SK-N-SH (cell line): ENCODE data around the gene C12orf57. TPM values are rescaled to one million over a fixed set of nuclear protein-coding genes. Genes with fewer than 3 reads are reported as not detected.

ENCODE experiments used
- CTCF ChIA-PET: fragments of 300-600, 350-600 bp; formaldehyde crosslinking; extraction: SDS; loops from one replicate; lab custom pipeline; 2021; lab: Yijun Ruan, JAX
- POLR2A ChIA-PET: fragments of 350-600 bp; sonication (Branson Sonifier 250); formaldehyde crosslinking; extraction: SDS; loops from one replicate; lab custom pipeline; 2020; ENCODE audit warnings: antibody characterized with exemption, inconsistent platforms; lab: Yijun Ruan, JAX
- DNase-seq: peaks from one replicate; pipeline ENCODE4 v3.0.0; 2012
- H2AFZ ChIP-seq: fragments of 200-600 bp; sonication (generic); 2 replicates; pipeline ENCODE4 v1.8.1; 2016; ENCODE audit warnings: antibody characterized with exemption, mild to moderate bottlenecking, low read depth
- H3F3A ChIP-seq: fragments of 200-600 bp; sonication (generic); replicated peaks from 2 replicates; pipeline ENCODE3; 2016; ENCODE audit warnings: antibody characterized with exemption, mild to moderate bottlenecking; ENCODE audit not compliant: insufficient read depth
- H3K27ac ChIP-seq, 2 experiments: fragments of 200-500 bp in 1 of 2; fragments of 200-600 bp in 1 of 2; sonication (Bioruptor generic) in 1 of 2; sonication (generic), shearing (Covaris generic) in 1 of 2; 2 replicates each; pipeline versions ENCODE4 v1.5.1 to v1.6.1; 2014 to 2016; ENCODE audit warnings: low read depth in 2 of 2, inconsistent platforms in 1 of 2, low read length in 1 of 2, mild to moderate bottlenecking in 1 of 2, mixed read lengths in 1 of 2
- H3K27me3 ChIP-seq: fragments of 200-600 bp; sonication (generic), shearing (Covaris generic); 2 replicates; pipeline ENCODE4 v1.6.1; 2016; ENCODE audit warnings: mixed run types; ENCODE audit not compliant: insufficient read depth
- H3K36me3 ChIP-seq, 2 experiments: fragments of 200-500 bp in 1 of 2; fragments of 200-600 bp in 1 of 2; sonication (Bioruptor generic) in 1 of 2; sonication (generic) in 1 of 2; replicated peaks in 1 of 2; 2 replicates each; pipeline versions ENCODE3 to v1.5.1; 2014 to 2016; ENCODE audit warnings: low read length in 1 of 2, mild to moderate bottlenecking in 1 of 2; ENCODE audit not compliant: insufficient read depth in 2 of 2, control insufficient read depth in 1 of 2
- H3K4me1 ChIP-seq, 2 experiments: fragments of 200-500 bp in 1 of 2; fragments of 200-600 bp in 1 of 2; sonication (Bioruptor generic) in 1 of 2; sonication (generic), shearing (Covaris generic) in 1 of 2; 2 replicates each; pipeline versions ENCODE4 v1.5.1 to v1.6.1; 2014 to 2016; ENCODE audit warnings: low read depth in 1 of 2, low read length in 1 of 2, mixed run types in 1 of 2; ENCODE audit not compliant: insufficient read depth in 2 of 2, control insufficient read depth in 1 of 2
- H3K4me2 ChIP-seq: fragments of 200-600 bp; sonication (generic), shearing (Covaris generic); 2 replicates; pipeline ENCODE4 v1.6.1; 2017; ENCODE audit warnings: mixed run types
- H3K4me3 ChIP-seq, 2 experiments: fragments of 200-500 bp in 1 of 2; fragments of 200-600 bp in 1 of 2; sonication (Bioruptor generic) in 1 of 2; sonication (generic), shearing (Covaris generic) in 1 of 2; 2 replicates each; pipeline versions ENCODE4 v1.5.1 to v1.8.1; 2014 to 2016; ENCODE audit warnings: low read depth in 2 of 2, inconsistent platforms in 1 of 2, low read length in 1 of 2, mild to moderate bottlenecking in 1 of 2, mixed read lengths in 1 of 2, moderate library complexity in 1 of 2
- H3K79me2 ChIP-seq: fragments of 200-600 bp; sonication (generic); 2 replicates; pipeline ENCODE4 v1.8.1; 2017; ENCODE audit warnings: mild to moderate bottlenecking; ENCODE audit not compliant: insufficient read depth
- H3K9ac ChIP-seq: fragments of 200-600 bp; sonication (generic); 2 replicates; pipeline ENCODE4 v1.6.1; 2017; ENCODE audit warnings: mixed run types
- H3K9me2 ChIP-seq: fragments of 200-600 bp; sonication (generic); 2 replicates; pipeline ENCODE4 v1.6.1; 2017; ENCODE audit warnings: mixed run types
- H3K9me3 ChIP-seq: fragments of 200-600 bp; sonication (generic); 2 replicates; pipeline ENCODE4 v1.6.1; 2017; ENCODE audit warnings: mixed run types, mild to moderate bottlenecking, moderate library complexity
- H4K20me1 ChIP-seq: fragments of 200-600 bp; sonication (generic); 2 replicates; pipeline ENCODE4 v1.6.1; 2017; ENCODE audit warnings: mild to moderate bottlenecking, mixed run types; ENCODE audit not compliant: insufficient read depth
- CTCF ChIP-seq: fragments of 200-600 bp; sonication (generic); IDR thresholded peaks from 2 replicates; pipeline ENCODE4 v1.6.1; 2017; ENCODE audit warnings: antibody characterized with exemption, mild to moderate bottlenecking, moderate library complexity
- ELF1 ChIP-seq: IDR thresholded peaks from 2 replicates; pipeline ENCODE4 v1.4.0; 2012
- EZH2phosphoT487 ChIP-seq: fragments of 200-600 bp; sonication (generic); IDR thresholded peaks from 2 replicates; pipeline ENCODE4 v1.6.1; 2017; ENCODE audit warnings: low read depth, mixed run types, mild to moderate bottlenecking, antibody characterized with exemption, moderate library complexity, borderline replicate concordance
- FOXM1 ChIP-seq: IDR thresholded peaks from 2 replicates; pipeline ENCODE4 v1.4.0; 2012; ENCODE audit warnings: low read depth, mild to moderate bottlenecking
- GABPA ChIP-seq: IDR thresholded peaks from 2 replicates; pipeline ENCODE4 v1.4.0; 2012; ENCODE audit warnings: low read depth, mild to moderate bottlenecking
- IRF3 ChIP-seq: fragments of 150-350 bp; IDR thresholded peaks from 2 replicates; pipeline ENCODE4 v1.6.1; 2016; ENCODE audit warnings: mild to moderate bottlenecking, low read depth, low read length
- MAX ChIP-seq: IDR thresholded peaks from 2 replicates; pipeline ENCODE4 v1.4.0; 2012; ENCODE audit warnings: low read depth
- MEF2A ChIP-seq: IDR thresholded peaks from 2 replicates; pipeline ENCODE4 v1.4.0; 2012; ENCODE audit warnings: low read depth, borderline replicate concordance
- NRF1 ChIP-seq: IDR thresholded peaks from 2 replicates; pipeline ENCODE4 v1.6.1; 2012; ENCODE audit warnings: low read depth, mild to moderate bottlenecking, low read length
- POLR2AphosphoS5 ChIP-seq: IDR thresholded peaks from 2 replicates; pipeline ENCODE4 v1.6.1; 2012; ENCODE audit warnings: low read depth, low read length
- RAD21 ChIP-seq: IDR thresholded peaks from 2 replicates; pipeline ENCODE4 v1.6.1; 2012; ENCODE audit warnings: mild to moderate bottlenecking, low read length
- SMC3 ChIP-seq: IDR thresholded peaks from 2 replicates; pipeline ENCODE4 v1.6.1; 2012; ENCODE audit warnings: low read depth, low read length, improper control_type of control experiment
- USF1 ChIP-seq: IDR thresholded peaks from 2 replicates; pipeline ENCODE4 v1.4.0; 2012; ENCODE audit warnings: low read depth, borderline replicate concordance
- USF2 ChIP-seq: fragments of 150-350 bp; IDR thresholded peaks from 2 replicates; pipeline ENCODE4 v1.6.1; 2017; ENCODE audit warnings: antibody characterized with exemption, low read length, low read depth, borderline replicate concordance
- ZBTB33 ChIP-seq: IDR thresholded peaks from 2 replicates; pipeline ENCODE4 v1.4.0; 2012; ENCODE audit warnings: low read depth, borderline replicate concordance
- WGBS: methylation state at CpG from one replicate; pipeline ENCODE4 v1.1.6; 2017; ENCODE audit warnings: low lambda C conversion rate; 5-methylcytosine and 5-hydroxymethylcytosine counted together
- polyA plus RNA-seq, 3 experiments: library from polyadenylated mRNA; depleted of rRNA; stranded (reverse); fragments of >200 nt; gene quantifications; 2 replicates each; pipeline ENCODE4 v1.2.3, GENCODE V29; 2012

C12orf57 gene
- polyA plus RNA-seq, 1 of the 3 experiments (the other 2 are of a cell fraction): 659 TPM

GRCh38 chr12:6968426-6968825 lies 24.6 kb downstream of the C12orf57 start:
- 90% methylated on average over 6 of the region's 9 CpGs for WGBS
- Histone ChIP-seq H3K9me3 (no peaks in the 10 kb centered on the region), H3K27me3 (no peaks in the 10 kb centered on the region), H2AFZ (no peak overlapping the region), H4K20me1 (no peaks in the 10 kb centered on the region), H3K9ac (peak overlapping the region; percentile 88; the same call in 1 of the 2 replicates), H3K27ac (no peak overlapping the region; a peak in 1 of 4 replicates), H3K4me3 (no peak overlapping the region; a peak in 1 of 4 replicates), H3F3A (peaks cover 29% of the 10 kb centered on the region), H3K79me2 (peaks cover 55% of the 10 kb centered on the region), H3K4me2 (peak overlapping the region; percentile 91; the same call in 1 of the 2 replicates), H3K4me1 (peaks cover 10 to 16% of the 10 kb centered on the region in 2 experiments; a peak in 3 of 4 replicates), H3K9me2 (no peaks in the 10 kb centered on the region), H3K36me3 (peaks cover 33 to 48% of the 10 kb centered on the region in 2 experiments)
- no peak for DNase-seq
- POLR2A ChIA-PET: interaction anchor here (0.8 to 2.0 kb wide), 3 partner anchors 24 to 42 kb away, joined by 3 to 13 read pairs (median 3); partner anchors contain the start of genes C12orf57 and RNU7-1
- TF ChIP-seq MAX (no peak), USF2 (no peak), FOXM1 (no peak), POLR2AphosphoS5 (no peak), NRF1 (no peak), ELF1 (no peak), GABPA (no peak), ZBTB33 (no peak), CTCF (no peak)
- CTCF ChIA-PET: interaction anchor here (1.0 to 2.6 kb wide), 9 partner anchors 9 to 176 kb away, joined by 3 to 20 read pairs (median 5); partner anchors contain the start of genes C12orf57 and RNU7-1

GRCh38 chr12:6970096-6970527 lies 26.3 kb downstream of the C12orf57 start:
- TF ChIP-seq USF2 (no peak), MEF2A (no peak), EZH2phosphoT487 (no peak), POLR2AphosphoS5 (no peak), RAD21 (no peak), USF1 (no peak), IRF3 (no peak), FOXM1 (no peak), SMC3 (no peak)
- TF ChIP-seq, all 33 proteins: peak for 0
- H3F3A ChIP-seq: peaks cover 19% of the 10 kb centered on the region
- peaks cover 44 to 53% of the 10 kb centered on the region in 2 experiments for H3K36me3 ChIP-seq
- POLR2A ChIA-PET: interaction anchor here (2.0 kb wide), 1 partner anchor 26 kb away, joined by 13 read pairs; the partner anchor contains the start of genes C12orf57 and RNU7-1
- no peaks in the 10 kb centered on the region for H3K27me3 ChIP-seq
- WGBS: under 1% methylated on average over 23 of the region's 31 CpGs
- DNase-seq: no peak
- H3K4me2 ChIP-seq: peak overlapping the region; percentile 91
- H3K9me2 ChIP-seq: no peaks in the 10 kb centered on the region
- CTCF ChIA-PET: interaction anchor here (1.5 to 2.6 kb wide), 4 partner anchors 9 to 175 kb away, joined by 3 to 17 read pairs (median 6); no protein-coding TSS in a partner anchor
- H3K9ac ChIP-seq: peak overlapping the region; percentile 88
- H3K9me3 ChIP-seq: no peaks in the 10 kb centered on the region
- H2AFZ ChIP-seq: no peak overlapping the region
- H3K79me2 ChIP-seq: peaks cover 59% of the 10 kb centered on the region
- H4K20me1 ChIP-seq: no peaks in the 10 kb centered on the region
- peak overlapping the region; percentile 84 to 86 for H3K27ac ChIP-seq
- H3K4me1 ChIP-seq: peaks cover 10 to 16% of the 10 kb centered on the region in 2 experiments; a peak in 3 of 4 replicates
- peak overlapping the region; percentile 82 to 97 for H3K4me3 ChIP-seq
